Activated naive CD4-positive, alpha-beta T cell treated with anti-CD3 and anti-CD28 coated beads for 36 hours (primary cell): ENCODE data around the gene AP3S1. TPM values are rescaled to one million over a fixed set of nuclear protein-coding genes. Genes with fewer than 3 reads are reported as not detected.
"Not testable (repeated sequence)": the region's sequence is repeated elsewhere in the genome, so short reads cannot be mapped to it uniquely, and the experiment has no call there.

Experiments
- CTCF ChIA-PET: fragments of 350-600 bp; sonication (Branson Sonifier 250); formaldehyde crosslinking; loops from one replicate; lab custom pipeline; 2021; ENCODE audit warnings: antibody characterized with exemption; lab: Charles Lee
- DNase-seq: peaks from one replicate; pipeline ENCODE4 v3.0.0-alpha.2; 2020
- H3K27ac Mint-ChIP-seq: one replicate; pipeline ENCODE4 v1.8.0; 2021; ENCODE audit warnings: mild to moderate bottlenecking, mixed read lengths
- H3K27me3 Mint-ChIP-seq: one replicate; pipeline ENCODE4 v1.8.0; 2021; ENCODE audit warnings: low read depth, mixed read lengths
- H3K36me3 Mint-ChIP-seq: one replicate; pipeline ENCODE4 v1.8.0; 2021; ENCODE audit warnings: low read depth, mixed read lengths
- H3K4me1 Mint-ChIP-seq: one replicate; pipeline ENCODE4 v1.8.0; 2021; ENCODE audit warnings: low read depth, mixed read lengths
- H3K4me3 Mint-ChIP-seq: one replicate; pipeline ENCODE4 v1.8.0; 2021; ENCODE audit warnings: mild to moderate bottlenecking, moderate library complexity, mixed read lengths
- H3K9me3 Mint-ChIP-seq: one replicate; pipeline ENCODE4 v1.8.0; 2021; ENCODE audit warnings: mixed read lengths
- intact Hi-C: fragments of 100-400 bp; cut with micrococcal nuclease; formaldehyde crosslinking; loops from one replicate; pipeline ENCODE4 v1.15.1; 2023
- total RNA-seq, 2 experiments: library from RNA; stranded (reverse); gene quantifications; one replicate each; pipeline ENCODE4 v1.2.3, GENCODE V29; 2021

AP3S1 gene
- total RNA-seq = 10 to 100 TPM; 56.6 to 57.8 TPM

DNA sequence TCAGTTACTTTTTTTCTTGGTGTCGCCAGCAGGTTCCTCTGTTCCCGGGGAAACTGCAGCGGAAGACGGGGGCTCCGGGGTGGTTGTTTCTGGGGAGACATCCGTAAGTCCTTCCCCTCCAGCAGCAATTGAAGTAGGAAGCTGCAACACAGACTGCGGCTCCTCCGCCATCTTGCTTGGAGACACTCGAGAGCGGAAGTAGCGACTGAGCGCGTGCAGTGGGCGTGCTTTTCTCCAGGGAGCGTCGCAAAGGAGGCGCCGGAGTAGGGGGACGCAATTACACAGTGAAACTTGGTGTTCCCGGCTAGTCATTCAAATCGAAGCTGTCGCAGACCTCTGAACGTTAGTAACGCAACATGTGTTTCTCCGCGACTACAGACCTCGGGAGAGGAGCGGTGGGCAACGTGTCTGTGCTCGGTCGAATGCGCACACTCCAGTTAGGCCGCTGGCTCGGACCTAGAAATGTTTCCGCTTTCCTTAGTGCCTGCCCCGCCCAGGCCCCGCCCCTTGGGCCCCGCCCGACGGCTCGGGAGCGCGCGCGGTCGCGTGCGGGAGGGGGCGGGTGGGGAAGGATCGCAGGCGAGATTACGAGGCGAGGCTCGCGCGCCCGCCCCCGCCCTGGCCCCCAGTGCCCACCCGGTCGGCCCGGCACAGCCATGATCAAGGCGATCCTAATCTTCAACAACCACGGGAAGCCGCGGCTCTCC is at the start of gene AP3S1, which contains the start of gene ATG12:
TSS of gene AP3S1 (plus strand) at position 554 of the 707 bp plus-strand sequence. CDS start at position 657, 103 bp downstream.
TSS of gene ATG12 (minus strand) at position 184 of the 707 bp plus-strand sequence. CDS start at position 171, 13 bp downstream.
- Mint-ChIP-seq H3K4me1 (peaks cover 45% of the 10 kb centered on the region), H3K27me3 (no peaks in the 10 kb centered on the region), H3K9me3 (no peaks in the 10 kb centered on the region), H3K27ac (peak within 1 kb of the TSS; percentile 99), H3K36me3 (peaks cover 9% of the 10 kb centered on the region), H3K4me3 (peak within 1 kb of the TSS; percentile 96)
- DNase-seq = peak; percentile 93
- CTCF ChIA-PET = interaction anchor here (0.7 to 2.9 kb wide), 4 partner anchors 10 to 207 kb away, joined by 3 to 20 read pairs (median 6); no protein-coding TSS in a partner anchor
- intact Hi-C loops = loop anchor here (1.0 to 10.0 kb wide), 9 partner anchors 26 to 579 kb away; partner anchors contain the start of genes CCDC112, COMMD10, FEM1C and PGGT1B

GRCh38 chr5:115795700-115796099 is 46.0 kb upstream of the AP3S1 start:
- H3K27ac Mint-ChIP-seq = no peak overlapping the region
- H3K9me3 Mint-ChIP-seq = no peaks in the 10 kb centered on the region
- H3K27me3 Mint-ChIP-seq = peaks cover 20% of the 10 kb centered on the region
- H3K36me3 Mint-ChIP-seq = no peaks in the 10 kb centered on the region
- intact Hi-C loops = no loop called here
- DNase-seq = no peak
- CTCF ChIA-PET = interaction anchor here (1.0 kb wide), 1 partner anchor 23 kb away, joined by 3 read pairs; no protein-coding TSS in a partner anchor
- no peak overlapping the region for H3K4me3 Mint-ChIP-seq
- no peaks in the 10 kb centered on the region for H3K4me1 Mint-ChIP-seq

DNA sequence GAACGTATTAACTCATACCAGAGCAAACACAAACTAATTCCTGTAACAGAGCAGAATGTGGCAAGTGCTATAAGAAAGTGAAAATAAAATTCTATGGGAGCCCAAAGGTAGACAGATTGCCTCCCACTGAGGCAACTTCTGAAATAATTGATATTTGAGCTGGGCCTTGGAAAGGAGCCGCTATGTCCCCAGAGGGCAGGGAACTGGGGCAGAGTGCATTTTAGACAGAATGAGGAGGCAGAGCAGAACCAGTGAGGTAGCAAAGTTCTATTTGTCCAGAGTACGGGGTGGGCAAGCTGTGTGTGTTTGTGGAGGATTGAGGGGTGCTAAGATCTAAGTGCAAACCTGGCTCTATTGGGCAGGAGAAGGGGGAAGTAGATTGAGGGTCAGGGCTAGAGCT is 45.1 kb upstream of the AP3S1 start:
- CTCF ChIA-PET = interaction anchor here (0.6 to 1.0 kb wide), 2 partner anchors 9 to 24 kb away, joined by 3 read pairs; no protein-coding TSS in a partner anchor
- Mint-ChIP-seq H3K4me1 (no peaks in the 10 kb centered on the region), H3K4me3 (no peak overlapping the region), H3K27ac (no peak overlapping the region), H3K27me3 (peaks cover 16% of the 10 kb centered on the region), H3K36me3 (no peaks in the 10 kb centered on the region), H3K9me3 (no peaks in the 10 kb centered on the region)
- intact Hi-C loops = no loop called here
- DNase-seq = no peak

GRCh38 chr5:115798252-115798651 is 43.5 kb upstream of the AP3S1 start:
- Mint-ChIP-seq H3K27me3 (peaks cover 10% of the 10 kb centered on the region), H3K9me3 (no peaks in the 10 kb centered on the region), H3K4me3 (no peak overlapping the region), H3K4me1 (no peaks in the 10 kb centered on the region), H3K27ac (no peak overlapping the region), H3K36me3 (no peaks in the 10 kb centered on the region)
- CTCF ChIA-PET = interaction anchor here (0.6 kb wide), 1 partner anchor 584 kb away, joined by 4 read pairs; no protein-coding TSS in a partner anchor
- intact Hi-C loops = no loop called here
- DNase-seq = no peak

DNA sequence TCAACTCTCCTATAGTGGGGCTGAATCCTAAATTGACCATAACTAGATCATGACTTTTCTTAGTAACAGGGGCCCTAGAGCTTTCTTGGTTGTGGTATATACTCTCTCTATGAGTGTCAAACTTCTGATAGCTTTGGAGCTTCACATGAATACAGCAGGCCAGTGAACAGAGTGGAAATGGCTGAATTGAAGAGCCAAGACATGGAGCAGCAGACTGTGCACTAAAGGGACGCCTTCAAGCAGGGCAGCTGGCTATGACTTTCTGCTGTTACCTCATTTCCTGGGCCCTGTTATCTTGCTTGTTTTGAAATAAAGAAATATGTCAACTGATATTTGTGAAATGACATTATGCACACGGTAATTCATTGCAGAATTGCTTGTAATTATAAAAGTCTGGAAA is 41.6 kb upstream of the AP3S1 start:
- Mint-ChIP-seq H3K4me3 (no peak overlapping the region), H3K9me3 (no peaks in the 10 kb centered on the region), H3K36me3 (no peaks in the 10 kb centered on the region), H3K27ac (no peak overlapping the region), H3K4me1 (no peaks in the 10 kb centered on the region), H3K27me3 (peaks cover 6% of the 10 kb centered on the region)
- no peak for DNase-seq
- CTCF ChIA-PET = no interaction called here
- intact Hi-C loops = no loop called here

DNA sequence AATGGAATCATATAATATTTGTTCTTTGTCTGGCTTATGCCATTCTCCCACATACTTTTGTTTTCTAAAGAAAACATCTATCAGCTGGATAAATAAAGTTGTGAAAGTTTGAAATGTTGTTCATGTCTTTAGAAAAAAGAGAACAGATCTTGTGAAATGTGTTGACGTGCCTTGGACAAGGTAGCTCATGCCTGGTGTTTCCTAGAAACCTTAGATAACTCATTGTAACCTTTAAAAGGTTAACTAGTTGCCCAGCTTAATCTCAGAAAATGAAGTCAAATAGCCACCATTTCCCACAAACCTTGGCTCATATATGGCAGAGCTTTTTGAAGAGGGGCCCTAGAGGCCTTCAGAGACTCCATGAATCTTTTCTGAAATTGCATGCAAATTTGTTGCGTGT is 40.6 kb upstream of the AP3S1 start:
- intact Hi-C loops = no loop called here
- CTCF ChIA-PET = no interaction called here
- DNase-seq = no peak
- no peaks in the 10 kb centered on the region for H3K36me3 Mint-ChIP-seq
- H3K4me3 Mint-ChIP-seq = no peak overlapping the region
- no peak overlapping the region for H3K27ac Mint-ChIP-seq
- H3K27me3 Mint-ChIP-seq = peaks cover 6% of the 10 kb centered on the region
- no peaks in the 10 kb centered on the region for H3K9me3 Mint-ChIP-seq
- no peaks in the 10 kb centered on the region for H3K4me1 Mint-ChIP-seq

DNA sequence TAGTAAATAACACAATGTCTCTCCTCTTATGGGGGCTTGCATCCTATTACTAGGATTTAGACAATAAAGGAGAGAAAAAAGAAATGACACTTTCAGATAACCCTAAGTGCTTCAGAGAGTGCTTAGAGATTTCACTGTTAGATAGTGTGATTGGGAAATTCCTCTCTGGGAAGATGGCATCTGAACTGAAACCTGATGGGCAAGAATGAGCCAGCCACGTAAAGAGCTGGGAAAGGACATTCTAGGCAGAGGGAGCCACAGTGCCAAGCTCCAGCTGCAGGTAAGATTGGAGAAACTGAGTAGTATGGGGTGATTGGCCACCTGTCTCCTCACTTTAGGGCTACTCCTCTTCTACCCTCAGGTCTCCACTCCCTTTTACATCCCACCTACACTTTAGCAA is 39.8 kb upstream of the AP3S1 start:
- CTCF ChIA-PET = no interaction called here

GRCh38 chr5:115806986-115807653 is 34.6 kb upstream of the AP3S1 start:
- Mint-ChIP-seq H3K4me1 (peaks cover 10% of the 10 kb centered on the region), H3K27me3 (peaks cover 14% of the 10 kb centered on the region), H3K4me3 (no peak overlapping the region), H3K36me3 (no peaks in the 10 kb centered on the region), H3K27ac (no peak overlapping the region), H3K9me3 (no peaks in the 10 kb centered on the region)
- DNase-seq = no peak
- CTCF ChIA-PET = interaction anchor here (1.2 kb wide), 1 partner anchor 21 kb away, joined by 4 read pairs; no protein-coding TSS in a partner anchor
- intact Hi-C loops = no loop called here

More for the DNA sequence above, 39.8 kb upstream of the AP3S1 start:
- Mint-ChIP-seq H3K36me3 (no peaks in the 10 kb centered on the region), H3K9me3 (no peaks in the 10 kb centered on the region), H3K27me3 (peaks cover 3% of the 10 kb centered on the region), H3K4me1 (peaks cover 3% of the 10 kb centered on the region), H3K4me3 (no peak overlapping the region), H3K27ac (no peak overlapping the region)
- no peak for DNase-seq
- intact Hi-C loops = no loop called here

DNA sequence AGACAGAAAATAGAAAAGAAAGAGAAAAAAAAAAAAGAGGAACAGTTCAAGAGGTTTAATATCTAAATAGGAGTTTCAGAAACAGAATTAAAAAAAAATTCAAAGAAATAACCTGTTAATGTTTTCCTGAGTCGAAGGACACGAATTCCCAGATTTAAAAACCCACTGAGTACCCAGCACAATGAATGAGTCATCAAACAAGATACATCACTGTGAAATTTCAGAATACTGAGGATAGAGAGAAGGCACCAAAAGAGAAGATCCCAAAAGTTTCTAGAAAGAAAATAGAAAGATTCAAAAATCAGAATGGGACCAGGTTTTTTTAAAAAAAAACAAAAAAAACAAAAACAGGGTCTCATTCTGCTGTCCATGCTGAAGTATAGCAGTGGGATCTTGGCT is 34.1 kb upstream of the AP3S1 start:
- Mint-ChIP-seq H3K36me3 (no peaks in the 10 kb centered on the region), H3K4me1 (peaks cover 10% of the 10 kb centered on the region), H3K9me3 (no peaks in the 10 kb centered on the region), H3K27me3 (peaks cover 14% of the 10 kb centered on the region), H3K4me3 (no peak overlapping the region), H3K27ac (no peak overlapping the region)
- DNase-seq = no peak
- intact Hi-C loops = no loop called here
- CTCF ChIA-PET = interaction anchor here (0.7 kb wide), 1 partner anchor 680 kb away, joined by 4 read pairs; no protein-coding TSS in a partner anchor

DNA sequence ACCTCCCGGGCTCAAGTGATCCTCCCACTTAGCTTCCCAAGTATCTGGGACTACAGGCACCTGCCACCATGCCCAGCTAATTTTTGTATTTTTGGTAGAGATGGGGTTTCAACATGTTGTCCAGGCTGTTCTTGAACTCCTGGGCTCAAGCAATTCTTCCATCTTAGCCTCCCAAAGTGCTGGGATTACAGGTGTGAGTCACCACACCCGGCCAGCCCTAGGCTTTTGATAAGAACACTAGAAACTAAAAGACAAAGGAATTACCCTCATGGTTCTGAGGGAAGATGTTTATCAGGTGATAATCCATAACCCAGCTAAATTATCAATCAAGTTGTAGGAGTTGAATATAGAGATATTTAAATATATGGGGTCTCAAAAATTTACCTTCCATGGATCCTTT is 33.7 kb upstream of the AP3S1 start:
- DNase-seq, H3K4me3 Mint-ChIP-seq, H3K27ac Mint-ChIP-seq, H3K36me3 Mint-ChIP-seq, H3K9me3 Mint-ChIP-seq, intact Hi-C loops: not testable (repeated sequence)
- Mint-ChIP-seq H3K27me3 (peaks cover 16% of the 10 kb centered on the region), H3K4me1 (peaks cover 10% of the 10 kb centered on the region)
- CTCF ChIA-PET = interaction anchor here (0.5 to 0.7 kb wide), 2 partner anchors 89 to 681 kb away, joined by 4 read pairs; no protein-coding TSS in a partner anchor

DNA sequence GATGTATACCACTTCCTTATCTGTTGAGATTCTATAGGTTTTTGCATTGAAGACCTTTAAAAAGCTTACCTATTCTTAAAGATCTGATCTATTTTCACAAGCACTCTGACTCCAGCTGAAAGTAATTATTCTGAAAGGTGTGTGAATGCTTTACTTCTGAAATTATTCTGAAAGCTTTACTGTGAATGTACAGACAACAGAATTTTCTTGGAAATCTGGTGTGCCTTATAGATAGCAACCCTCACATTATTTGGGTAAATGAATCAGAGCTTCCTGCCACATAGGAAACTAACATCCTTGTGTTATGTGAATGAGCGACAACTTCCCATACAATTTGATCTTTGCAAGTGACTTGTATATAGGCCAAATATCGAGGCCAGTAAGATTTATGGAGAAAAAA is 31.8 kb upstream of the AP3S1 start:
- Mint-ChIP-seq H3K9me3 (no peaks in the 10 kb centered on the region), H3K4me1 (peaks cover 12% of the 10 kb centered on the region), H3K27me3 (peaks cover 33% of the 10 kb centered on the region), H3K27ac (no peak overlapping the region), H3K4me3 (no peak overlapping the region), H3K36me3 (no peaks in the 10 kb centered on the region)
- no peak for DNase-seq
- intact Hi-C loops = no loop called here
- CTCF ChIA-PET = no interaction called here

GRCh38 chr5:115810761-115811160 is 31.0 kb upstream of the AP3S1 start:
- Mint-ChIP-seq H3K4me1 (peaks cover 20% of the 10 kb centered on the region), H3K27ac (no peak overlapping the region), H3K36me3 (no peaks in the 10 kb centered on the region), H3K4me3 (no peak overlapping the region), H3K27me3 (peaks cover 41% of the 10 kb centered on the region), H3K9me3 (no peaks in the 10 kb centered on the region)
- CTCF ChIA-PET = no interaction called here
- intact Hi-C loops = no loop called here
- no peak for DNase-seq
